WTC11 (cell line): Measurements from ENCODE around the gene KRT7.

ENCODE experiments used
- ATF2 ChIP-seq: sonication (generic); formaldehyde crosslinking; IDR thresholded peaks from 2 replicates; pipeline ENCODE4 v1.8.1; 2022; ENCODE audit warnings: low read depth, missing genetic modification reagents, borderline replicate concordance
- FOXK1 ChIP-seq: sonication (generic); formaldehyde crosslinking; IDR thresholded peaks from 2 replicates; pipeline ENCODE4 v1.8.0; 2022; ENCODE audit warnings: mild to moderate bottlenecking, moderate library complexity, missing genetic modification reagents
- MLX ChIP-seq: sonication (generic); formaldehyde crosslinking; IDR thresholded peaks from 2 replicates; pipeline ENCODE4 v1.8.1; 2023; ENCODE audit warnings: mild to moderate bottlenecking, missing genetic modification reagents, moderate library complexity
- NR3C1 ChIP-seq: sonication (generic); formaldehyde crosslinking; conservative IDR thresholded peaks from 2 replicates; pipeline ENCODE4 v1.8.1; 2023; ENCODE audit warnings: low read depth, mild to moderate bottlenecking, missing genetic modification reagents
- TF ChIP-seq, protein P1 (sequence below): fragments of 200-600 bp; IDR thresholded peaks from 2 replicates; pipeline ENCODE4 v1.8.0; 2022; ENCODE audit warnings: antibody characterized with exemption
- TF ChIP-seq, protein P2 (sequence below): sonication (generic); formaldehyde crosslinking; IDR thresholded peaks from 2 replicates; pipeline ENCODE4 v1.8.1; 2022; ENCODE audit warnings: mild to moderate bottlenecking, moderate library complexity, missing genetic modification reagents
- TF ChIP-seq, protein P3 (sequence below): sonication (generic); formaldehyde crosslinking; IDR thresholded peaks from 2 replicates; pipeline ENCODE4 v1.8.1; 2022; ENCODE audit warnings: missing genetic modification reagents, borderline replicate concordance

- TF ChIP-seq, protein P1, sequence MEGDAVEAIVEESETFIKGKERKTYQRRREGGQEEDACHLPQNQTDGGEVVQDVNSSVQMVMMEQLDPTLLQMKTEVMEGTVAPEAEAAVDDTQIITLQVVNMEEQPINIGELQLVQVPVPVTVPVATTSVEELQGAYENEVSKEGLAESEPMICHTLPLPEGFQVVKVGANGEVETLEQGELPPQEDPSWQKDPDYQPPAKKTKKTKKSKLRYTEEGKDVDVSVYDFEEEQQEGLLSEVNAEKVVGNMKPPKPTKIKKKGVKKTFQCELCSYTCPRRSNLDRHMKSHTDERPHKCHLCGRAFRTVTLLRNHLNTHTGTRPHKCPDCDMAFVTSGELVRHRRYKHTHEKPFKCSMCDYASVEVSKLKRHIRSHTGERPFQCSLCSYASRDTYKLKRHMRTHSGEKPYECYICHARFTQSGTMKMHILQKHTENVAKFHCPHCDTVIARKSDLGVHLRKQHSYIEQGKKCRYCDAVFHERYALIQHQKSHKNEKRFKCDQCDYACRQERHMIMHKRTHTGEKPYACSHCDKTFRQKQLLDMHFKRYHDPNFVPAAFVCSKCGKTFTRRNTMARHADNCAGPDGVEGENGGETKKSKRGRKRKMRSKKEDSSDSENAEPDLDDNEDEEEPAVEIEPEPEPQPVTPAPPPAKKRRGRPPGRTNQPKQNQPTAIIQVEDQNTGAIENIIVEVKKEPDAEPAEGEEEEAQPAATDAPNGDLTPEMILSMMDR: no peak
- TF ChIP-seq ATF2 (CRISPR knock-in tag) (no peak), FOXK1 (no peak), NR3C1 (CRISPR knock-in tag) (no peak), MLX (CRISPR knock-in tag) (no peak)
- TF ChIP-seq, protein P2, sequence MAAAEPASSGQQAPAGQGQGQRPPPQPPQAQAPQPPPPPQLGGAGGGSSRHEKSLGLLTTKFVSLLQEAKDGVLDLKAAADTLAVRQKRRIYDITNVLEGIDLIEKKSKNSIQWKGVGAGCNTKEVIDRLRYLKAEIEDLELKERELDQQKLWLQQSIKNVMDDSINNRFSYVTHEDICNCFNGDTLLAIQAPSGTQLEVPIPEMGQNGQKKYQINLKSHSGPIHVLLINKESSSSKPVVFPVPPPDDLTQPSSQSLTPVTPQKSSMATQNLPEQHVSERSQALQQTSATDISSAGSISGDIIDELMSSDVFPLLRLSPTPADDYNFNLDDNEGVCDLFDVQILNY (CRISPR knock-in tag): no peak
- TF ChIP-seq, protein P3, sequence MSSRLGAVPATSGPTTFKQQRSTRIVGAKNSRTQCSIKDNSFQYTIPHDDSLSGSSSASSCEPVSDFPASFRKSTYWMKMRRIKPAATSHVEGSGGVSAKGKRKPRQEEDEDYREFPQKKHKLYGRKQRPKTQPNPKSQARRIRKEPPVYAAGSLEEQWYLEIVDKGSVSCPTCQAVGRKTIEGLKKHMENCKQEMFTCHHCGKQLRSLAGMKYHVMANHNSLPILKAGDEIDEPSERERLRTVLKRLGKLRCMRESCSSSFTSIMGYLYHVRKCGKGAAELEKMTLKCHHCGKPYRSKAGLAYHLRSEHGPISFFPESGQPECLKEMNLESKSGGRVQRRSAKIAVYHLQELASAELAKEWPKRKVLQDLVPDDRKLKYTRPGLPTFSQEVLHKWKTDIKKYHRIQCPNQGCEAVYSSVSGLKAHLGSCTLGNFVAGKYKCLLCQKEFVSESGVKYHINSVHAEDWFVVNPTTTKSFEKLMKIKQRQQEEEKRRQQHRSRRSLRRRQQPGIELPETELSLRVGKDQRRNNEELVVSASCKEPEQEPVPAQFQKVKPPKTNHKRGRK (CRISPR knock-in tag): no peak
These were observed 7.3 kb upstream of the KRT7 start for GRCh38 chr12:52225752-52226151.
